ENCODE results near the gene FUT1. TPM values are rescaled to one million over a fixed set of nuclear protein-coding genes. Genes with fewer than 3 reads are reported as not detected.
"Not testable (repeated sequence)": the region's sequence is repeated elsewhere in the genome, so short reads cannot be mapped to it uniquely, and the experiment has no call there.

FUT1 gene
- total RNA-seq, 4 donors from 2014 or later: 0.83 to 2.5 (median 2.1) TPM

DNA sequence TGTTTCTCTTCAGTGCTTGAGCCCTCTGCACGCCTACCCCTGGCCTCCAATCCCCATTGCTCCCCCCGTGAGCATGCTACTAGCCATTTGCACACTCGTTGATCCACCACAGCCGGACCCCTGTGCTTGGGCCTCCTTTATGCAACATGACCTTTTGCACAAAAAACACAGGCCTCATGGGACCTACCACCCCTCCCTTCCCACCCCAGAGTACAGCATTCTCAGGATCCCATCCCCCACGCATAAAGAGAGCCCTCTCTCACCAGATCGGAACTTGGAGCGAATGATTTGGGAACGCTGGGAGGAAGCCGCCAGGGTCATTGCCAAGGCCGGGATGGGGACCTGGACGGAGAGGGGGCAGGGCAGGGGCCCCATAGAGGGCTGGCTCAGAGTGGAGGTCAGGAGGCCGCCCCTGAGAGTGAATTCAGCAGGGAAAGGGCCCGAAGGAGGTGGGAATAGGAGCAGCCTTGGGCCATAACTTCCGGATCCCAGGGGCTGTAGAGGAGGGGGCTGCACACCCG is 33.7 kb downstream of the FUT1 start:
- 54% methylated on average over 14 of the region's 15 CpGs for WGBS
- no peak for TF ChIP-seq POLR2AphosphoS5 (IDR thresholded peaks at IDR 0.05)
- no peak for TF ChIP-seq POLR2A (IDR thresholded peaks at IDR 0.05; ENCODE audit: low read depth)
- TF ChIP-seq CTCF (IDR thresholded peaks at IDR 0.05): no peak
- no peak for TF ChIP-seq EP300 (IDR thresholded peaks at IDR 0.05)
- Histone ChIP-seq H3K4me3 (no peak overlapping the region), H3K4me1 (peaks cover 52 to 64% (median 63%) of the 10 kb centered on the region in 4 donors), H3K27ac (replicated peaks in 1 of 4) (peak overlapping the region; percentile 87 to 94 (median 88)), H3K36me3 (peaks cover 0 to 25% (median 5%) of the 10 kb centered on the region in 4 donors), H3K9me3 (no peaks in the 10 kb centered on the region), H3K27me3 (no peaks in the 10 kb centered on the region)
- DNase-seq (ENCODE audit: extremely low spot score): no peak
- intact Hi-C loops (cut with DNase I): no loop called here

DNA sequence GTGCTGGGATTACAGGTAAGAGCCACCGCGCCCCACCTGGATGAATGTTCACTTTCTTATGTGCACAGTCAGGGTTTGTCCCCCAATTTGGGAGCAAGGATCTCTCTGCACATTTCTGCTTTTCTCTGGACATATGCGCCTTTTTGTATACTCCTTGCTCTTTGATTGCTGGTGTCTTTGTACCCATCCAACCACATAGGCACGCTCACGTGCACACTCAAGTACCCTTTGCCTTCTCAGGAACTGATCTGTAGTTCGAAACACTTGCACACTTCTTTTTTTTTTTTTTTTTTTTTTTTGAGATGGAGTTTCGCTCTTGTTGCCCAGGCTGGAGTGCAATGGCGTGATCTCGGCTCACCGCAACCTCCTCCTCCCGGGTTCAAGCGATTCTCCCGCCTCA is 34.3 kb downstream of the FUT1 start:
- intact Hi-C loops (cut with DNase I): not testable (repeated sequence)

GRCh38 chr19:48716562-48717291 is 35.7 kb downstream of the FUT1 start:
- Histone ChIP-seq H3K4me1 (peaks cover 59 to 78% (median 75%) of the 10 kb centered on the region in 4 donors), H3K36me3 (peaks cover 0 to 6% (median under 1%) of the 10 kb centered on the region in 4 donors), H3K27me3 (no peaks in the 10 kb centered on the region), H3K4me3 (peak overlapping the region; percentile 37 to 48 (median 46)), H3K27ac (replicated peaks in 1 of 4) (peak overlapping the region; percentile 88 to 90 (median 88)), H3K9me3 (no peaks in the 10 kb centered on the region)
- no peak for DNase-seq (ENCODE audit: extremely low spot score)
- 12% methylated on average over 22 of the region's 24 CpGs for WGBS
- intact Hi-C loops (cut with DNase I): no loop called here
- no peak for TF ChIP-seq POLR2A (IDR thresholded peaks at IDR 0.05; ENCODE audit: low read depth)
- peak in 1 of 2 donors; percentile 25 for TF ChIP-seq POLR2AphosphoS5 (IDR thresholded peaks at IDR 0.05)

More for the DNA sequence above, 34.3 kb downstream of the FUT1 start:
- 99% methylated on average over 13 of the region's 13 CpGs for WGBS
- H3K27me3 ChIP-seq; H3K4me3 ChIP-seq; H3K9me3 ChIP-seq; DNase-seq (ENCODE audit: extremely low spot score); H3K27ac ChIP-seq (replicated peaks in 1 of 4): not testable (repeated sequence)
- Histone ChIP-seq H3K4me1 (peaks cover 55 to 71% (median 69%) of the 10 kb centered on the region in 4 donors), H3K36me3 (peaks cover 0 to 20% (median 4%) of the 10 kb centered on the region in 4 donors)

- peaks cover 0 to 3% (median 0%) of the 10 kb centered on the region in 4 donors for H3K36me3 ChIP-seq
- H3K4me3 ChIP-seq: peak overlapping the region; percentile 63 to 68 (median 65)
- no peak for DNase-seq (ENCODE audit: extremely low spot score)
- H3K9me3 ChIP-seq: peaks cover 0 to 4% (median 2%) of the 10 kb centered on the region in 4 donors
- WGBS: 70% methylated on average over 11 of the region's 19 CpGs
- peak overlapping the region; percentile 88 to 90 (median 88) for H3K27ac ChIP-seq (replicated peaks in 1 of 4)
- H3K27me3 ChIP-seq: no peaks in the 10 kb centered on the region
- intact Hi-C loops (cut with DNase I): no loop called here
- peaks cover 59 to 71% (median 69%) of the 10 kb centered on the region in 4 donors for H3K4me1 ChIP-seq
- TF ChIP-seq POLR2AphosphoS5 (IDR thresholded peaks at IDR 0.05) (no peak), CTCF (IDR thresholded peaks at IDR 0.05) (no peak), POLR2A (IDR thresholded peaks at IDR 0.05; ENCODE audit: low read depth) (no peak)
Measured at GRCh38 chr19:48715681-48716171, 36.7 kb downstream of the FUT1 start.

DNA sequence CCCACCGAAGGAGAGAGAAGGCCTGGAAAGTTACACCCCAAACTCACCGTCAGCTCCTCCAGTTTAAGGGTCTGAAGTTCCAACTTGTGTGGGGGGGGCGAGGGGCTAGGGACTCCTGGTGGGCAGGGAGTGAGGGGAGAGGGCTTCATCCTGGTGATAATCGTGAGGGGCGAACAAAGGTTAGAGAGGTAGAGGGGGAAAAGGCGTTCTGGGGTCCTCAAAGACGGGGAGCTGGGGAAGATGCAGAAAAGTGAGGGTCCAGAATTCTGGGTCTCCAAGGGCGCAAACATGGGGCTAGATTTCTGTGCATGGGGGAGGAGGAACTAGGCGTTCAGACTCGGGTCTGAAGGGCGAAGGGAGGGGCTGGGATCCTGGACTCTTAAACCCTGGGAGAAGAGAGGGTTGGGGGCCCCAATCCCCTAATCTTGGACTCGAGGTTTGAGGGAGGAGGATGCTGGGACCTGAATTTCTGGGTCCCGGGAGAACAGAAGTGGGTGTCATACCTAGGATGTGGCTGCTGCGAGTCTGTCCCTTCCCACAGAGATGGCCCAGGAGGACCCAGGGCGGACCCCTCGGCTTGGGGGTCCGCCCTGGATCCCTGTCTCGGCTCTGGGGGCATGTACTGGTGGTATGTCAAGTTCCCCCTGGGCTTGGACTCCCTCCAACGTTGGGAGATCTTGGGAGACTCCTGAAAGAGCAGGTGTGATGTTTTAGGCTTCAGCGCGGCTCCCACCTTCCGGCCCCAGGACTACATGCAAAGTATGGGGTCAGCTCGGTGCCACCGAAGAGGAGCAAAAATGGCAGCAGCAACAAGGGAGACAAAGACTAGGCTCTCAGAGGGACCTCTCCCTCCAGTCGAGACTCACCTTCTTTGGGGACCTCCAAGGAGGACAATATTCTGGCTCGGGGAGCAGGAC is 37.4 kb downstream of the FUT1 start:
- peaks cover 55 to 66% (median 64%) of the 10 kb centered on the region in 4 donors for H3K4me1 ChIP-seq
- 53% methylated on average over 20 of the region's 26 CpGs for WGBS
- intact Hi-C loops (cut with DNase I): loop anchor here (5.0 kb wide), 1 partner anchor 38 kb away; no protein-coding TSS in a partner anchor
- TF ChIP-seq EP300 (IDR thresholded peaks at IDR 0.05) (no peak), POLR2A (IDR thresholded peaks at IDR 0.05; ENCODE audit: low read depth) (no peak), CTCF (IDR thresholded peaks at IDR 0.05) (no peak), POLR2AphosphoS5 (IDR thresholded peaks at IDR 0.05) (no peak)
- peak overlapping the region; percentile 88 to 90 (median 88) for H3K27ac ChIP-seq (replicated peaks in 1 of 4)
- no peaks in the 10 kb centered on the region for H3K27me3 ChIP-seq
- no peak for DNase-seq (ENCODE audit: extremely low spot score)
- peaks cover 0 to under 1% (median 0%) of the 10 kb centered on the region in 4 donors for H3K36me3 ChIP-seq
- H3K9me3 ChIP-seq: peaks cover 0 to 4% (median 2%) of the 10 kb centered on the region in 4 donors
- H3K4me3 ChIP-seq: peak overlapping the region; percentile 63 to 68 (median 65)
